ENCODE measurements around the gene NR5A2.
A peak's percentile ranks its signal among the peaks of the same experiment; 100 is the strongest.

Gene NR5A2

GRCh38 chr1:200005165-200005564, 22.3 kb upstream of the NR5A2 start:
- no peak for TF ChIP-seq CTCF (conservative IDR thresholded peaks at IDR 0.05)
- H3K27ac ChIP-seq = no peak overlapping the region

- no peak overlapping the region for H3K27ac ChIP-seq
- no peak for TF ChIP-seq CTCF (conservative IDR thresholded peaks at IDR 0.05)
These were observed 20.8 kb upstream of the NR5A2 start for GRCh38 chr1:200006711-200007110.

GRCh38 chr1:200015811-200016210, 11.7 kb upstream of the NR5A2 start:
- H3K27ac ChIP-seq = no peak overlapping the region
- no peak for TF ChIP-seq CTCF (conservative IDR thresholded peaks at IDR 0.05)

- peak overlapping the region; percentile 54 for H3K27ac ChIP-seq
- TF ChIP-seq CTCF (conservative IDR thresholded peaks at IDR 0.05) = no peak
These were observed 5.8 kb upstream of the NR5A2 start for GRCh38 chr1:200021577-200022238.

GRCh38 chr1:200022239-200022804, 5.2 kb upstream of the NR5A2 start:
- TF ChIP-seq CTCF (conservative IDR thresholded peaks at IDR 0.05) = no peak
- peak overlapping the region; percentile 54 for H3K27ac ChIP-seq

GRCh38 chr1:200028586-200029034, 1.1 kb downstream of the NR5A2 start:
- H3K27ac ChIP-seq = peak overlapping the region; percentile 84
- TF ChIP-seq CTCF (conservative IDR thresholded peaks at IDR 0.05) = no peak

GRCh38 chr1:200029035-200029821, 1.7 kb downstream of the NR5A2 start:
- TF ChIP-seq CTCF (conservative IDR thresholded peaks at IDR 0.05) = no peak
- peak overlapping the region; percentile 84 for H3K27ac ChIP-seq
